ENCODE results near the gene WDR19.

- TF ChIP-seq REST (IDR thresholded peaks at IDR 0.05; ENCODE audit: insufficient read depth in 1 of 2, low read depth in 2 of 2, low read length in 1 of 2) (no peak), CTCF (IDR thresholded peaks at IDR 0.05) (no peak)
Observed at GRCh38 chr4:39324446-39324845, 142.1 kb downstream of the WDR19 start.
